Middle frontal gyrus (tissue), 1 donor: ENCODE measurements around the gene NFASC.

ENCODE experiments used
- DNase-seq: peaks from one replicate; pipeline ENCODE4 v3.0.0-alpha.2; 2015; ENCODE audit warnings: low spot score; ENCODE audit errors: extremely low spot score

NFASC gene

GRCh38 chr1:205037539-205037938 lies 166.9 kb downstream of the NFASC start:
- no peak for DNase-seq

GRCh38 chr1:205038132-205038786 lies 167.6 kb downstream of the NFASC start:
- DNase-seq: no peak

GRCh38 chr1:205041001-205041715 lies 170.5 kb downstream of the NFASC start:
- DNase-seq: no peak

GRCh38 chr1:205041998-205042910 lies 171.6 kb downstream of the NFASC start:
- DNase-seq: no peak

- peak; percentile 79 for DNase-seq
These were observed 172.5 kb downstream of the NFASC start, which contains the start of gene CNTN2 for GRCh38 chr1:205042911-205043806. CNTN2 (plus strand) TSS chr1:205043212; CDS start chr1:205053186, 9,974 bp downstream.

GRCh38 chr1:205043866-205044265 lies 173.2 kb downstream of the NFASC start:
- no peak for DNase-seq

GRCh38 chr1:205044741-205045140 lies 174.1 kb downstream of the NFASC start:
- DNase-seq: no peak

- no peak for DNase-seq
These were observed 174.5 kb downstream of the NFASC start for GRCh38 chr1:205045146-205045545.

- no peak for DNase-seq
These were observed 176.2 kb downstream of the NFASC start for GRCh38 chr1:205046870-205047269.

GRCh38 chr1:205047764-205048231 lies 177.1 kb downstream of the NFASC start:
- no peak for DNase-seq

- DNase-seq: peak; percentile 75
These were observed 177.7 kb downstream of the NFASC start for GRCh38 chr1:205048382-205048781.

- no peak for DNase-seq
These were observed 178.8 kb downstream of the NFASC start for GRCh38 chr1:205049479-205049878.

- no peak for DNase-seq
These were observed 182.0 kb downstream of the NFASC start for GRCh38 chr1:205052690-205053089.

GRCh38 chr1:205053296-205053695 lies 182.6 kb downstream of the NFASC start:
- DNase-seq: no peak

- no peak for DNase-seq
These were observed 183.4 kb downstream of the NFASC start for GRCh38 chr1:205054013-205054412.

GRCh38 chr1:205056188-205056611 lies 185.5 kb downstream of the NFASC start:
- DNase-seq: no peak

GRCh38 chr1:205056956-205057568 lies 186.4 kb downstream of the NFASC start:
- DNase-seq: no peak

GRCh38 chr1:205057808-205058575 lies 187.3 kb downstream of the NFASC start:
- DNase-seq: no peak

- DNase-seq: no peak
These were observed 188.2 kb downstream of the NFASC start for GRCh38 chr1:205058853-205059252.
